HepG2 (cell line): Measurements from ENCODE around the gene BCL2L11. TPM values are rescaled to one million over a fixed set of nuclear protein-coding genes. Genes with fewer than 3 reads are reported as not detected.
A peak's percentile ranks its signal among the peaks of the same experiment; 100 is the strongest.

Experiments used
- ATF7-NPFF ChIP-seq: sonication (generic); formaldehyde crosslinking; IDR thresholded peaks from 2 replicates; pipeline ENCODE4 v1.8.1; 2023; ENCODE audit warnings: mild to moderate bottlenecking, low read depth, missing genetic modification reagents, moderate library complexity
- FOXK2 ChIP-seq: fragments of 450-650 bp; IDR thresholded peaks from 2 replicates; pipeline ENCODE4 v1.6.1; 2016
- KLF16 ChIP-seq, 2 experiments: sonication (generic) in 1 of 2; formaldehyde crosslinking in 1 of 2; IDR thresholded peaks; 2 replicates each; pipeline versions ENCODE4 v1.6.1 to v1.8.0; 2016 to 2023; ENCODE audit warnings: missing genetic modification reagents in 2 of 2, missing compliant biosample characterization in 1 of 2
- MTA3 ChIP-seq: sonication (generic); formaldehyde crosslinking; IDR thresholded peaks from 2 replicates; pipeline ENCODE4 v1.4.0; 2020; ENCODE audit warnings: missing genetic modification reagents
- SOX13 ChIP-seq, 3 experiments: fragments of 450-650 bp in 1 of 3; sonication (generic) in 1 of 3; formaldehyde crosslinking in 1 of 3; IDR thresholded peaks in 2 of 3; conservative IDR thresholded peaks in 1 of 3; 2 replicates each; pipeline versions ENCODE4 v1.5.0 to v1.6.1; 2016 to 2020; ENCODE audit warnings: antibody characterized with exemption in 1 of 3, mild to moderate bottlenecking in 1 of 3, missing compliant biosample characterization in 1 of 3, missing genetic modification reagents in 1 of 3, moderate library complexity in 1 of 3
- THYN1 ChIP-seq: sonication (generic); formaldehyde crosslinking; IDR thresholded peaks from 2 replicates; pipeline ENCODE4 v1.8.1; 2023; ENCODE audit warnings: low read depth, mild to moderate bottlenecking, moderate library complexity, missing genetic modification reagents, borderline replicate concordance
- TMF1 ChIP-seq: sonication (generic); formaldehyde crosslinking; IDR thresholded peaks from 2 replicates; pipeline ENCODE4 v1.8.1; 2022; ENCODE audit warnings: low read depth, missing genetic modification reagents
- TRAFD1 ChIP-seq: sonication (generic); formaldehyde crosslinking; IDR thresholded peaks from 2 replicates; pipeline ENCODE4 v1.5.1; 2020; ENCODE audit warnings: missing genetic modification reagents, mild to moderate bottlenecking, borderline replicate concordance
- ZEB1 ChIP-seq: IDR thresholded peaks from 2 replicates; pipeline ENCODE4 v1.6.1; 2012; ENCODE audit warnings: mild to moderate bottlenecking, low read depth, inconsistent platforms; ENCODE audit not compliant: insufficient replicate concordance
- ZFX ChIP-seq: sonication (generic); formaldehyde crosslinking; IDR thresholded peaks from 2 replicates; pipeline ENCODE4 v1.4.0; 2020; ENCODE audit warnings: mild to moderate bottlenecking, low read depth, missing genetic modification reagents, moderate library complexity
- ZNF205 ChIP-seq: IDR thresholded peaks from 2 replicates; pipeline ENCODE4 v1.6.1; 2018; ENCODE audit warnings: missing biosample characterization, missing genetic modification reagents
- ZNF263 ChIP-seq: sonication (generic); formaldehyde crosslinking; IDR thresholded peaks from 2 replicates; pipeline ENCODE4 v1.4.0; 2020; ENCODE audit warnings: missing genetic modification reagents
- ZNF431 ChIP-seq: sonication (generic); formaldehyde crosslinking; IDR thresholded peaks from 2 replicates; pipeline ENCODE4 v1.9.0; 2022; ENCODE audit warnings: missing genetic modification reagents, low read depth, mild to moderate bottlenecking, borderline replicate concordance
- ZNF724P ChIP-seq: sonication (generic); formaldehyde crosslinking; IDR thresholded peaks from 2 replicates; pipeline ENCODE4 v1.8.0; 2022; ENCODE audit warnings: missing genetic modification reagents, borderline replicate concordance
- ZNF878 ChIP-seq: sonication (generic); formaldehyde crosslinking; IDR thresholded peaks from 2 replicates; pipeline ENCODE4 v1.8.1; 2023; ENCODE audit warnings: mild to moderate bottlenecking, missing genetic modification reagents, moderate library complexity
- ZSCAN25 ChIP-seq: sonication (generic); formaldehyde crosslinking; IDR thresholded peaks from 2 replicates; pipeline ENCODE4 v1.8.0; 2022; ENCODE audit warnings: mild to moderate bottlenecking, missing genetic modification reagents
- polyA plus RNA-seq, 8 experiments: library from polyadenylated mRNA; depleted of rRNA in 3 of 8; stranded (reverse) in 7 of 8; unstranded in 1 of 8; fragments of >200 nt; fragmentation: Illumina TruSeq in 4 of 8; extraction: Trizol in 4 of 8; gene quantifications; 2 replicates each; pipeline versions ENCODE4 v1.2.1 to v1.2.3, GENCODE V29; 2011 to 2016; ENCODE audit warnings: low read depth in 4 of 8, missing spikeins in 1 of 8, mixed read lengths in 1 of 8; ENCODE audit not compliant: insufficient read depth in 1 of 8
- total RNA-seq, 5 experiments: library from RNA; depleted of rRNA; stranded (reverse); fragments of >200 nt; fragmentation: Illumina TruSeq; extraction: Trizol; gene quantifications; 2 replicates each; pipeline ENCODE4 v1.2.3, GENCODE V29; 2016; ENCODE audit warnings: low read depth in 1 of 5
- TF ChIP-seq, protein P1 (sequence below): sonication (generic); formaldehyde crosslinking; IDR thresholded peaks from 2 replicates; pipeline ENCODE4 v1.4.0; 2020; ENCODE audit warnings: mild to moderate bottlenecking, missing genetic modification reagents
- TF ChIP-seq, protein P2 (sequence below), 2 experiments: sonication (generic) in 1 of 2; formaldehyde crosslinking in 1 of 2; IDR thresholded peaks; 2 replicates each; pipeline versions ENCODE4 v1.4.0 to v1.6.1; 2016 to 2020; ENCODE audit warnings: borderline replicate concordance in 1 of 2, low read depth in 1 of 2, mild to moderate bottlenecking in 1 of 2, missing genetic modification reagents in 1 of 2
- TF ChIP-seq, protein P3 (sequence below): sonication (generic); formaldehyde crosslinking; IDR thresholded peaks from 2 replicates; pipeline ENCODE4 v1.4.0; 2020; ENCODE audit warnings: missing genetic modification reagents

The BCL2L11 gene
- total and polyA plus RNA-seq, 2 of the 13 experiments (the other 11 are each of a cell fraction or from before 2014, with no cell fraction given), result 6.1 to 9.7 TPM

DNA sequence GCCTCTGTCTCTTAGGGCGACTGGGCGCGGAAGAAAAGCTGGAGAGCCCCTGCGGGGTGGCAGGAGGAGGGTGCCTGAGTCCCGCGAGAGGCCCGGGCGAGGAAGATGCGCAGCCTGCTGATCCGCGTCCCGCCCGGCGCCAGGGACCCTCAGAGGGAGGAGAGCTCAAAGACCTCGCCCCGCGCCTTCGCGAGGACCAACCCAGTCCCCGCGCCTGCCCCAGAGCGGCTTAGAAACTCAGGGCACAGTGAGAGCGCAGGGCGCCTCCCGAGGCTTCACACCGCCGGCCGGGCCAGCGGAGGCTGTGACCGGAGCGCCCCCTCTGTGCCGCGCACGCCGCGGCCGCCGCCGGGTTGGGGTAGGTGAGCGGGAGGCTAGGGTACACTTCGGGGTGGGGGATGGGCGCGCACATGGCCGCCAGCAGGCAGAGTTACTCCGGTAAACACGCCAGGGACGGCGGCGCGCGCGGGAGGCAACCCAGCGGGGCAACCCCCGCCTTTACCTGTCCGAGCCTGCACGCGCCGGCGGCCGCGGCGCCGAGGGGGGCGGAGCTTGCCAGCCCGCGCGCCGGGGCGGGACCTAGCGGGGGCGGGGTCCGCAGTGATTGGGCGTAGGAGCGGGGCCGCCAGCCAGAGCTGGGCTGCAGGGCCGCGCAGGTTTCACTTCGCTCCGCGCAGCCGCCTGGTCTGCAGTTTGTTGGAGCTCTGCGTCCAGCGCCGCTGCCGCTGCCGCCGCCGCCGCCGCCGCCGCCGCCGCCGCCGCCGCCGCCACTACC, at the start of gene BCL2L11 (continued):
- TF ChIP-seq THYN1 (CRISPR knock-in tag) (0 out of 2 replicates have a peak, but pooled peaks have one; percentile 82), KLF16 (CRISPR knock-in tag; IDR thresholded peaks at IDR 0.05) (peak in 1 of 2 experiments; percentile 89; a peak in 2 of 4 replicates), ATF7-NPFF (peak; percentile 98), TMF1 (CRISPR knock-in tag) (peak; percentile 91), ZNF263 (CRISPR knock-in tag) (peak; percentile 68; the same call in 1 of the 2 replicates), SOX13 (IDR thresholded peaks at IDR 0.05) (peak; percentile 37; the same call in 1 of the 2 replicates), SOX13 (CRISPR knock-in tag; conservative IDR thresholded peaks at IDR 0.05 in 1 of 2, IDR thresholded peaks at IDR 0.05 in 1 of 2) (peak in 1 of 2 experiments; percentile 78; a peak in 2 of 4 replicates), ZFX (peak; percentile 82), ZEB1 (peak; percentile 79), ZNF205 (CRISPR knock-in tag) (peak; percentile 93), FOXK2 (peak; percentile 89), MTA3 (no peak), ZSCAN25 (CRISPR knock-in tag) (peak; percentile 81), ZNF878 (CRISPR knock-in tag) (peak; percentile 90), TRAFD1 (CRISPR knock-in tag) (no peak; the same call in 1 of the 2 replicates), ZNF724P (peak; percentile 93), ZNF431 (peak; percentile 93; the same call in 1 of the 2 replicates)
- TF ChIP-seq, protein P1, sequence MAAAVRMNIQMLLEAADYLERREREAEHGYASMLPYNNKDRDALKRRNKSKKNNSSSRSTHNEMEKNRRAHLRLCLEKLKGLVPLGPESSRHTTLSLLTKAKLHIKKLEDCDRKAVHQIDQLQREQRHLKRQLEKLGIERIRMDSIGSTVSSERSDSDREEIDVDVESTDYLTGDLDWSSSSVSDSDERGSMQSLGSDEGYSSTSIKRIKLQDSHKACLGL, result peak; percentile 78
- TF ChIP-seq, protein P2, sequence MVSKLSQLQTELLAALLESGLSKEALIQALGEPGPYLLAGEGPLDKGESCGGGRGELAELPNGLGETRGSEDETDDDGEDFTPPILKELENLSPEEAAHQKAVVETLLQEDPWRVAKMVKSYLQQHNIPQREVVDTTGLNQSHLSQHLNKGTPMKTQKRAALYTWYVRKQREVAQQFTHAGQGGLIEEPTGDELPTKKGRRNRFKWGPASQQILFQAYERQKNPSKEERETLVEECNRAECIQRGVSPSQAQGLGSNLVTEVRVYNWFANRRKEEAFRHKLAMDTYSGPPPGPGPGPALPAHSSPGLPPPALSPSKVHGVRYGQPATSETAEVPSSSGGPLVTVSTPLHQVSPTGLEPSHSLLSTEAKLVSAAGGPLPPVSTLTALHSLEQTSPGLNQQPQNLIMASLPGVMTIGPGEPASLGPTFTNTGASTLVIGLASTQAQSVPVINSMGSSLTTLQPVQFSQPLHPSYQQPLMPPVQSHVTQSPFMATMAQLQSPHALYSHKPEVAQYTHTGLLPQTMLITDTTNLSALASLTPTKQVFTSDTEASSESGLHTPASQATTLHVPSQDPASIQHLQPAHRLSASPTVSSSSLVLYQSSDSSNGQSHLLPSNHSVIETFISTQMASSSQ (IDR thresholded peaks at IDR 0.05; ENCODE audit: low read depth), result no peak
- TF ChIP-seq, protein P2 (CRISPR knock-in tag; IDR thresholded peaks at IDR 0.05; ENCODE audit: borderline replicate concordance), result peak; percentile 84
- TF ChIP-seq, protein P3, sequence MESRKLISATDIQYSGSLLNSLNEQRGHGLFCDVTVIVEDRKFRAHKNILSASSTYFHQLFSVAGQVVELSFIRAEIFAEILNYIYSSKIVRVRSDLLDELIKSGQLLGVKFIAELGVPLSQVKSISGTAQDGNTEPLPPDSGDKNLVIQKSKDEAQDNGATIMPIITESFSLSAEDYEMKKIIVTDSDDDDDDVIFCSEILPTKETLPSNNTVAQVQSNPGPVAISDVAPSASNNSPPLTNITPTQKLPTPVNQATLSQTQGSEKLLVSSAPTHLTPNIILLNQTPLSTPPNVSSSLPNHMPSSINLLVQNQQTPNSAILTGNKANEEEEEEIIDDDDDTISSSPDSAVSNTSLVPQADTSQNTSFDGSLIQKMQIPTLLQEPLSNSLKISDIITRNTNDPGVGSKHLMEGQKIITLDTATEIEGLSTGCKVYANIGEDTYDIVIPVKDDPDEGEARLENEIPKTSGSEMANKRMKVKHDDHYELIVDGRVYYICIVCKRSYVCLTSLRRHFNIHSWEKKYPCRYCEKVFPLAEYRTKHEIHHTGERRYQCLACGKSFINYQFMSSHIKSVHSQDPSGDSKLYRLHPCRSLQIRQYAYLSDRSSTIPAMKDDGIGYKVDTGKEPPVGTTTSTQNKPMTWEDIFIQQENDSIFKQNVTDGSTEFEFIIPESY (CRISPR knock-in tag), result peak; percentile 65; the same call in 1 of the 2 replicates
